ENCODE results near the gene MMP17.

The MMP17 gene

GRCh38 chr12:131897276-131897675, 69.1 kb downstream of the MMP17 start (continued):
- TF ChIP-seq PBX3 (CRISPR knock-in tag; IDR thresholded peaks at IDR 0.05) (no peak), ZNF518A (tag by site-specific recombination; conservative IDR thresholded peaks at IDR 0.05; ENCODE audit: low read depth) (no peak), GLIS1 (tag by site-specific recombination; IDR thresholded peaks at IDR 0.05) (no peak), ZBTB8A (tag by site-specific recombination; IDR thresholded peaks at IDR 0.05) (no peak), ZNF133 (tag by site-specific recombination; IDR thresholded peaks at IDR 0.05) (no peak), ZNF830 (tag by site-specific recombination; IDR thresholded peaks at IDR 0.05; ENCODE audit: low read depth) (no peak), PRDM6 (tag by site-specific recombination; IDR thresholded peaks at IDR 0.05) (no peak), ZSCAN4 (tag by site-specific recombination; IDR thresholded peaks at IDR 0.05) (no peak), ZNF707 (tag by site-specific recombination; IDR thresholded peaks at IDR 0.05) (no peak)

GRCh38 chr12:131897875-131898274, 69.7 kb downstream of the MMP17 start:
- Histone ChIP-seq H3K4me3 (ENCODE audit: low read depth, low read length) (no peak overlapping the region), H3K4me1 (ENCODE audit: control insufficient read depth, insufficient read depth, low read length) (peaks cover 3% of the 10 kb centered on the region; the same call in 1 of the 2 replicates), H3K27ac (ENCODE audit: extremely low read depth, low read depth, low read length) (no peak overlapping the region), H3K9me3 (ENCODE audit: control insufficient read depth, insufficient read depth, low read depth, low read length) (no peaks in the 10 kb centered on the region), H3K36me3 (ENCODE audit: control insufficient read depth in 2 of 2, insufficient read depth in 1 of 2, low read length in 2 of 2) (peaks cover 6 to 32% of the 10 kb centered on the region in 2 experiments; a peak in 2 of 3 replicates)
- ChIA-PET CTCF (interaction anchor here (0.9 kb wide), 1 partner anchor 15 kb away, joined by 3 read pairs; no protein-coding TSS in a partner anchor), POLR2A (no interaction called here)
- TF ChIP-seq ZBTB6 (tag by site-specific recombination; IDR thresholded peaks at IDR 0.05), result no peak
- no peak for TF ChIP-seq ZNF341 (tag by site-specific recombination; IDR thresholded peaks at IDR 0.05; ENCODE audit: low read depth)
- TF ChIP-seq ZSCAN18 (tag by site-specific recombination; IDR thresholded peaks at IDR 0.05), result no peak
- no peak for TF ChIP-seq ZNF350 (tag by site-specific recombination; IDR thresholded peaks at IDR 0.05)
- TF ChIP-seq SETDB1 (IDR thresholded peaks at IDR 0.05; ENCODE audit: insufficient read length, low read length), result no peak
- no peak for TF ChIP-seq ZNF184 (tag by site-specific recombination; IDR thresholded peaks at IDR 0.05)
- no peak for TF ChIP-seq ZBTB10 (tag by site-specific recombination; IDR thresholded peaks at IDR 0.05)
- no peak for TF ChIP-seq ZNF24 (tag by site-specific recombination; IDR thresholded peaks at IDR 0.05)
- TF ChIP-seq ZNF629 (tag by site-specific recombination; IDR thresholded peaks at IDR 0.05), result no peak
- no peak for TF ChIP-seq ZNF549 (tag by site-specific recombination; IDR thresholded peaks at IDR 0.05)
- TF ChIP-seq INSM2 (tag by site-specific recombination; IDR thresholded peaks at IDR 0.05), result no peak
